ENCODE results near the gene LACRT. TPM values are rescaled to one million over a fixed set of nuclear protein-coding genes. Genes with fewer than 3 reads are reported as not detected.

LACRT gene
- total and polyA plus RNA-seq, 2 of the 4 experiments (the other 2 are of a cell fraction): not detected

GRCh38 chr12:54641554-54641953 is 6.9 kb upstream of the LACRT start:
- in situ Hi-C loops (cut with MboI; ENCODE audit: low sequenced_read_pairs): no loop called here

More at GRCh38 chr12:54641554-54641953, 6.9 kb upstream of the LACRT start:
- no peak overlapping the region for H3K56ac ChIP-seq (ENCODE audit: extremely low read depth, insufficient read depth, low read length)
- H3K4me1 ChIP-seq (ENCODE audit: control insufficient read depth, insufficient read depth, low read length): no peaks in the 10 kb centered on the region
- H3K23ac ChIP-seq (ENCODE audit: low read depth, low read length): no peak overlapping the region
- no peaks in the 10 kb centered on the region for H3K9me1 ChIP-seq (ENCODE audit: insufficient read depth, low read length)
- H4K8ac ChIP-seq (ENCODE audit: low read depth in 2 of 2, low read length in 2 of 2): no peak overlapping the region
- H3K27ac ChIP-seq (ENCODE audit: insufficient read depth, low read length): no peak overlapping the region
- H3K9ac ChIP-seq (ENCODE audit: low read depth, low read length): no peak overlapping the region
- intact Hi-C loops (cut with micrococcal nuclease) (no loop called here), dilution Hi-C loops (cut with HindIII; ENCODE audit: low sequenced_read_pairs, unreplicated experiment) (no loop called here)
- H2AK9ac ChIP-seq (replicated peaks; ENCODE audit: low read depth, low read length, poor library complexity): no peak overlapping the region
- H4K5ac ChIP-seq (ENCODE audit: low read depth, low read length): no peak overlapping the region
- no peaks in the 10 kb centered on the region for H3K79me1 ChIP-seq (ENCODE audit: low read depth in 1 of 2, low read length in 2 of 2)
- H2BK120ac ChIP-seq (ENCODE audit: low read depth, low read length): no peak overlapping the region
- ChIA-PET POLR2A (ENCODE audit: unreplicated experiment) (no interaction called here), CTCF (no interaction called here)
- H3K36me3 ChIP-seq (ENCODE audit: control insufficient read depth, insufficient read depth, low read length): no peaks in the 10 kb centered on the region
- no peak for TF ChIP-seq FOS (IDR thresholded peaks at IDR 0.05; ENCODE audit: low read depth, low read length)
- no peak for TF ChIP-seq CHD1 (IDR thresholded peaks at IDR 0.05; ENCODE audit: low read depth, low read length)
- TF ChIP-seq RFX5 (IDR thresholded peaks at IDR 0.05; ENCODE audit: low read depth, low read length): no peak
- no peak for TF ChIP-seq MXI1 (IDR thresholded peaks at IDR 0.05; ENCODE audit: borderline replicate concordance, low read depth, low read length)
- no peak for TF ChIP-seq RCOR1 (IDR thresholded peaks at IDR 0.05; ENCODE audit: insufficient replicate concordance, low read length)
- no peak for TF ChIP-seq SMC3 (IDR thresholded peaks at IDR 0.05; ENCODE audit: low read depth, low read length)
- no peak for TF ChIP-seq CEBPB (IDR thresholded peaks at IDR 0.05; ENCODE audit: low read depth, low read length)
- TF ChIP-seq, protein P1, sequence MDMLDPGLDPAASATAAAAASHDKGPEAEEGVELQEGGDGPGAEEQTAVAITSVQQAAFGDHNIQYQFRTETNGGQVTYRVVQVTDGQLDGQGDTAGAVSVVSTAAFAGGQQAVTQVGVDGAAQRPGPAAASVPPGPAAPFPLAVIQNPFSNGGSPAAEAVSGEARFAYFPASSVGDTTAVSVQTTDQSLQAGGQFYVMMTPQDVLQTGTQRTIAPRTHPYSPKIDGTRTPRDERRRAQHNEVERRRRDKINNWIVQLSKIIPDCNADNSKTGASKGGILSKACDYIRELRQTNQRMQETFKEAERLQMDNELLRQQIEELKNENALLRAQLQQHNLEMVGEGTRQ (IDR thresholded peaks at IDR 0.05; ENCODE audit: low read depth, low read length): no peak
- no peak for TF ChIP-seq MAFK (IDR thresholded peaks at IDR 0.05; ENCODE audit: low read depth, low read length)
- TF ChIP-seq, protein P2, sequence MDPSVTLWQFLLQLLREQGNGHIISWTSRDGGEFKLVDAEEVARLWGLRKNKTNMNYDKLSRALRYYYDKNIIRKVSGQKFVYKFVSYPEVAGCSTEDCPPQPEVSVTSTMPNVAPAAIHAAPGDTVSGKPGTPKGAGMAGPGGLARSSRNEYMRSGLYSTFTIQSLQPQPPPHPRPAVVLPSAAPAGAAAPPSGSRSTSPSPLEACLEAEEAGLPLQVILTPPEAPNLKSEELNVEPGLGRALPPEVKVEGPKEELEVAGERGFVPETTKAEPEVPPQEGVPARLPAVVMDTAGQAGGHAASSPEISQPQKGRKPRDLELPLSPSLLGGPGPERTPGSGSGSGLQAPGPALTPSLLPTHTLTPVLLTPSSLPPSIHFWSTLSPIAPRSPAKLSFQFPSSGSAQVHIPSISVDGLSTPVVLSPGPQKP (IDR thresholded peaks at IDR 0.05; ENCODE audit: borderline replicate concordance, low read depth, low read length): no peak
- TF ChIP-seq, protein P3, sequence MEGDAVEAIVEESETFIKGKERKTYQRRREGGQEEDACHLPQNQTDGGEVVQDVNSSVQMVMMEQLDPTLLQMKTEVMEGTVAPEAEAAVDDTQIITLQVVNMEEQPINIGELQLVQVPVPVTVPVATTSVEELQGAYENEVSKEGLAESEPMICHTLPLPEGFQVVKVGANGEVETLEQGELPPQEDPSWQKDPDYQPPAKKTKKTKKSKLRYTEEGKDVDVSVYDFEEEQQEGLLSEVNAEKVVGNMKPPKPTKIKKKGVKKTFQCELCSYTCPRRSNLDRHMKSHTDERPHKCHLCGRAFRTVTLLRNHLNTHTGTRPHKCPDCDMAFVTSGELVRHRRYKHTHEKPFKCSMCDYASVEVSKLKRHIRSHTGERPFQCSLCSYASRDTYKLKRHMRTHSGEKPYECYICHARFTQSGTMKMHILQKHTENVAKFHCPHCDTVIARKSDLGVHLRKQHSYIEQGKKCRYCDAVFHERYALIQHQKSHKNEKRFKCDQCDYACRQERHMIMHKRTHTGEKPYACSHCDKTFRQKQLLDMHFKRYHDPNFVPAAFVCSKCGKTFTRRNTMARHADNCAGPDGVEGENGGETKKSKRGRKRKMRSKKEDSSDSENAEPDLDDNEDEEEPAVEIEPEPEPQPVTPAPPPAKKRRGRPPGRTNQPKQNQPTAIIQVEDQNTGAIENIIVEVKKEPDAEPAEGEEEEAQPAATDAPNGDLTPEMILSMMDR (conservative IDR thresholded peaks at IDR 0.05; ENCODE audit: low read depth, low read length): no peak
- no peak for TF ChIP-seq POLR2A (IDR thresholded peaks at IDR 0.05; ENCODE audit: low read depth, low read length)
- TF ChIP-seq MAZ (IDR thresholded peaks at IDR 0.05; ENCODE audit: borderline replicate concordance, low read depth, low read length): no peak
- TF ChIP-seq BHLHE40 (IDR thresholded peaks at IDR 0.05; ENCODE audit: low read depth, low read length): no peak
- peaks cover 4% of the 10 kb centered on the region for H3K27me3 ChIP-seq (ENCODE audit: control insufficient read depth, insufficient read depth, low read length)
- H3K4me2 ChIP-seq (ENCODE audit: low read depth, low read length): no peak overlapping the region
- no CpG with 5 or more reads among the region's 1 CpG for WGBS, 2 experiments (ENCODE audit: extremely low coverage in 2 of 2, insufficient read length in 1 of 2)
- no peaks in the 10 kb centered on the region for H4K20me1 ChIP-seq (ENCODE audit: insufficient read depth, low read length)
- no peak overlapping the region for H3K4ac ChIP-seq (ENCODE audit: low read depth, low read length)
- H2AFZ ChIP-seq (replicated peaks; ENCODE audit: low read length, poor library complexity): no peak overlapping the region
- no peaks in the 10 kb centered on the region for H3K9me3 ChIP-seq (ENCODE audit: control insufficient read depth, insufficient read depth, low read length)
- DNase-seq (no peak), ATAC-seq (ENCODE audit: low read depth) (no peak)
- no TSS peak for BruUV-seq (replicated peaks)
- H2BK5ac ChIP-seq (ENCODE audit: low read depth, low read length, poor library complexity, severe bottlenecking): no peak overlapping the region
- no peak overlapping the region for H2BK20ac ChIP-seq (ENCODE audit: low read depth, low read length)
- no peak overlapping the region for H3K4me3 ChIP-seq (ENCODE audit: insufficient read depth, low read depth, low read length)
- no peak overlapping the region for H2BK15ac ChIP-seq (ENCODE audit: low read depth, low read length)
- H3K18ac ChIP-seq (ENCODE audit: low read depth, low read length): no peak overlapping the region
- H4K91ac ChIP-seq (ENCODE audit: insufficient read depth, low read depth, low read length): no peak overlapping the region
- no peak overlapping the region for H2AK5ac ChIP-seq (ENCODE audit: low read depth, low read length)
- H3K14ac ChIP-seq (replicated peaks; ENCODE audit: low read depth, low read length): no peak overlapping the region
